ENCODE results near the gene MBD5. TPM values are rescaled to one million over a fixed set of nuclear protein-coding genes. Genes with fewer than 3 reads are reported as not detected.

Gene MBD5
- total RNA-seq, 1 donor: 25.1 TPM

GRCh38 chr2:148130581-148130980, 109.7 kb downstream of the MBD5 start:
- no peaks in the 10 kb centered on the region for H3K4me1 ChIP-seq (ENCODE audit: insufficient read depth, low read length)
- no peak overlapping the region for H3K4me3 ChIP-seq (ENCODE audit: low read length)
- H3K27me3 ChIP-seq (ENCODE audit: insufficient read depth, low read length): no peaks in the 10 kb centered on the region
- no peaks in the 10 kb centered on the region for H3K9me3 ChIP-seq (ENCODE audit: low read depth, low read length)

GRCh38 chr2:148132412-148132811, 111.5 kb downstream of the MBD5 start:
- Histone ChIP-seq H3K4me1 (ENCODE audit: insufficient read depth, low read length) (no peaks in the 10 kb centered on the region), H3K9me3 (ENCODE audit: low read depth, low read length) (no peaks in the 10 kb centered on the region), H3K27me3 (ENCODE audit: insufficient read depth, low read length) (no peaks in the 10 kb centered on the region), H3K4me3 (ENCODE audit: low read length) (no peak overlapping the region)

- no peak overlapping the region for H3K4me3 ChIP-seq (ENCODE audit: low read length)
- H3K4me1 ChIP-seq (ENCODE audit: insufficient read depth, low read length): no peaks in the 10 kb centered on the region
- H3K9me3 ChIP-seq (ENCODE audit: low read depth, low read length): no peaks in the 10 kb centered on the region
- H3K27me3 ChIP-seq (ENCODE audit: insufficient read depth, low read length): no peaks in the 10 kb centered on the region
Measured at GRCh38 chr2:148135705-148136104, 114.8 kb downstream of the MBD5 start.

- Histone ChIP-seq H3K4me3 (ENCODE audit: low read length) (no peak overlapping the region), H3K4me1 (ENCODE audit: insufficient read depth, low read length) (no peaks in the 10 kb centered on the region), H3K9me3 (ENCODE audit: low read depth, low read length) (no peaks in the 10 kb centered on the region), H3K27me3 (ENCODE audit: insufficient read depth, low read length) (no peaks in the 10 kb centered on the region)
Measured at GRCh38 chr2:148136441-148136840, 115.5 kb downstream of the MBD5 start.

GRCh38 chr2:148161909-148162435, 141.1 kb downstream of the MBD5 start:
- no peaks in the 10 kb centered on the region for H3K27me3 ChIP-seq (ENCODE audit: insufficient read depth, low read length)
- H3K4me1 ChIP-seq (ENCODE audit: insufficient read depth, low read length): no peaks in the 10 kb centered on the region

GRCh38 chr2:148162871-148163270, 142.0 kb downstream of the MBD5 start:
- Histone ChIP-seq H3K27me3 (ENCODE audit: insufficient read depth, low read length) (no peaks in the 10 kb centered on the region), H3K4me1 (ENCODE audit: insufficient read depth, low read length) (no peaks in the 10 kb centered on the region), H3K9me3 (ENCODE audit: low read depth, low read length) (no peaks in the 10 kb centered on the region), H3K4me3 (ENCODE audit: low read length) (no peak overlapping the region)

More at GRCh38 chr2:148161909-148162435, 141.1 kb downstream of the MBD5 start:
- Histone ChIP-seq H3K4me3 (ENCODE audit: low read length) (no peak overlapping the region), H3K9me3 (ENCODE audit: low read depth, low read length) (no peaks in the 10 kb centered on the region)

- Histone ChIP-seq H3K9me3 (ENCODE audit: low read depth, low read length) (no peaks in the 10 kb centered on the region), H3K27me3 (ENCODE audit: insufficient read depth, low read length) (no peaks in the 10 kb centered on the region), H3K4me3 (ENCODE audit: low read length) (no peak overlapping the region), H3K4me1 (ENCODE audit: insufficient read depth, low read length) (no peaks in the 10 kb centered on the region)
Measured at GRCh38 chr2:148165975-148166374, 145.1 kb downstream of the MBD5 start.

GRCh38 chr2:148167241-148167766, 146.4 kb downstream of the MBD5 start:
- H3K4me3 ChIP-seq (ENCODE audit: low read length): no peak overlapping the region
- H3K9me3 ChIP-seq (ENCODE audit: low read depth, low read length): no peaks in the 10 kb centered on the region
- no peaks in the 10 kb centered on the region for H3K27me3 ChIP-seq (ENCODE audit: insufficient read depth, low read length)
- no peaks in the 10 kb centered on the region for H3K4me1 ChIP-seq (ENCODE audit: insufficient read depth, low read length)

- Histone ChIP-seq H3K27me3 (ENCODE audit: insufficient read depth, low read length) (no peaks in the 10 kb centered on the region), H3K4me3 (ENCODE audit: low read length) (no peak overlapping the region), H3K4me1 (ENCODE audit: insufficient read depth, low read length) (no peaks in the 10 kb centered on the region), H3K9me3 (ENCODE audit: low read depth, low read length) (no peaks in the 10 kb centered on the region)
Measured at GRCh38 chr2:148167855-148168254, 147.0 kb downstream of the MBD5 start.

GRCh38 chr2:148172131-148172753, 151.4 kb downstream of the MBD5 start:
- Histone ChIP-seq H3K27me3 (ENCODE audit: insufficient read depth, low read length) (no peaks in the 10 kb centered on the region), H3K9me3 (ENCODE audit: low read depth, low read length) (no peaks in the 10 kb centered on the region), H3K4me1 (ENCODE audit: insufficient read depth, low read length) (no peaks in the 10 kb centered on the region), H3K4me3 (ENCODE audit: low read length) (no peak overlapping the region)

GRCh38 chr2:148173168-148173567, 152.3 kb downstream of the MBD5 start:
- Histone ChIP-seq H3K4me3 (ENCODE audit: low read length) (no peak overlapping the region), H3K4me1 (ENCODE audit: insufficient read depth, low read length) (no peaks in the 10 kb centered on the region), H3K9me3 (ENCODE audit: low read depth, low read length) (no peaks in the 10 kb centered on the region), H3K27me3 (ENCODE audit: insufficient read depth, low read length) (no peaks in the 10 kb centered on the region)

GRCh38 chr2:148177559-148177958, 156.7 kb downstream of the MBD5 start:
- no peaks in the 10 kb centered on the region for H3K27me3 ChIP-seq (ENCODE audit: insufficient read depth, low read length)
- no peaks in the 10 kb centered on the region for H3K4me1 ChIP-seq (ENCODE audit: insufficient read depth, low read length)
- no peak overlapping the region for H3K4me3 ChIP-seq (ENCODE audit: low read length)
- no peaks in the 10 kb centered on the region for H3K9me3 ChIP-seq (ENCODE audit: low read depth, low read length)

- H3K4me1 ChIP-seq (ENCODE audit: insufficient read depth, low read length): no peaks in the 10 kb centered on the region
- H3K27me3 ChIP-seq (ENCODE audit: insufficient read depth, low read length): no peaks in the 10 kb centered on the region
- H3K4me3 ChIP-seq (ENCODE audit: low read length): no peak overlapping the region
- H3K9me3 ChIP-seq (ENCODE audit: low read depth, low read length): no peaks in the 10 kb centered on the region
Measured at GRCh38 chr2:148179724-148180123, 158.8 kb downstream of the MBD5 start.

GRCh38 chr2:148184976-148185375, 164.1 kb downstream of the MBD5 start:
- H3K4me3 ChIP-seq (ENCODE audit: low read length): no peak overlapping the region

GRCh38 chr2:148194882-148195281, 174.0 kb downstream of the MBD5 start:
- H3K4me1 ChIP-seq (ENCODE audit: insufficient read depth, low read length): no peaks in the 10 kb centered on the region
- no peak overlapping the region for H3K4me3 ChIP-seq (ENCODE audit: low read length)
- no peaks in the 10 kb centered on the region for H3K27me3 ChIP-seq (ENCODE audit: insufficient read depth, low read length)

More at GRCh38 chr2:148184976-148185375, 164.1 kb downstream of the MBD5 start:
- Histone ChIP-seq H3K4me1 (ENCODE audit: insufficient read depth, low read length) (no peaks in the 10 kb centered on the region), H3K27me3 (ENCODE audit: insufficient read depth, low read length) (no peaks in the 10 kb centered on the region), H3K9me3 (ENCODE audit: low read depth, low read length) (no peaks in the 10 kb centered on the region)

More at GRCh38 chr2:148194882-148195281, 174.0 kb downstream of the MBD5 start:
- H3K9me3 ChIP-seq (ENCODE audit: low read depth, low read length): no peaks in the 10 kb centered on the region

All from mononuclear cell (primary cell).